ENCODE results near the gene TULP4.

Gene TULP4

DNA sequence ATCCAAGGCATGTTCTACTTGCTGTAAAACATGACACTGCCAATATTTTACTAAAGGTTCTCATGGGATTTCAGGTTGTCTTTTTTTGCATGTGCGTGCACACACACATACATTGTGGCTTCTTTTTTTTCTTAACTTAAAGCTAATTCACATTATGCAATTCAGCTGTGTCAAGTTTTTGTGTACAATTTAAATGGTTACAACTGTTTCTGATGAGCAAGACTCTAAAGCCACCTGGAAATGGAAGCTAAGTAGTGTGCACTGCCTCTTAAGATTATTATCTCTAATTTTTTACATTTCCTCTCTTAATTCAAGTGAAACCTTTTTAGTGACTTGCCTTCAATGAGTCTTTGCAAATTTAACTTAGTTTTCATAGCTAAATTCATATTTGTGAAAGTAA, 75.3 kb downstream of the TULP4 start:
- H3K9me3 ChIP-seq (ENCODE audit: insufficient read depth, low read depth, low read length): peaks cover 2% of the 10 kb centered on the region
- no peaks in the 10 kb centered on the region for H3K4me1 ChIP-seq (ENCODE audit: control insufficient read depth in 1 of 2, insufficient read depth in 2 of 2, low read length in 2 of 2)
- no peak overlapping the region for H2BK12ac ChIP-seq (ENCODE audit: low read length)
- H4K91ac ChIP-seq (ENCODE audit: low read depth, low read length): no peak overlapping the region
- H3K4me3 ChIP-seq (ENCODE audit: low read depth, low read length): no peak overlapping the region
- H2AFZ ChIP-seq (ENCODE audit: insufficient read depth, low read length, poor library complexity): no peak overlapping the region
- H4K12ac ChIP-seq (ENCODE audit: low read depth, low read length): no peak overlapping the region
- peaks cover 0 to 5% of the 10 kb centered on the region in 2 experiments for H3K36me3 ChIP-seq (ENCODE audit: control insufficient read depth in 1 of 2, insufficient read depth in 2 of 2, low read length in 2 of 2)
- H4K8ac ChIP-seq (ENCODE audit: low read depth, low read length): no peak overlapping the region
- no peak overlapping the region for H2AK5ac ChIP-seq (ENCODE audit: low read length)
- peaks cover 2% of the 10 kb centered on the region for H3K79me2 ChIP-seq (ENCODE audit: control insufficient read depth, insufficient read depth, low read length, poor library complexity)
- H3K4ac ChIP-seq (ENCODE audit: low read depth, low read length): no peak overlapping the region
- DNase-seq: no peak
- H3K27ac ChIP-seq (ENCODE audit: low read depth, low read length): no peak overlapping the region
- H3K27me3 ChIP-seq (ENCODE audit: insufficient read depth, low read length): no peaks in the 10 kb centered on the region
- H2BK120ac ChIP-seq (ENCODE audit: insufficient read depth, low read length, poor library complexity): no peak overlapping the region
- no peak overlapping the region for H3K23ac ChIP-seq (ENCODE audit: low read length)
- no peak overlapping the region for H2BK5ac ChIP-seq (ENCODE audit: low read depth, low read length, poor library complexity)
- no peak overlapping the region for H3K4me2 ChIP-seq (ENCODE audit: low read length)
- no peak overlapping the region for H3K18ac ChIP-seq (ENCODE audit: low read length)
- H3K79me1 ChIP-seq (ENCODE audit: low read length): no peaks in the 10 kb centered on the region
- WGBS (ENCODE audit: extremely low coverage, insufficient coverage, insufficient read length): no CpG with 5 or more reads among the region's 1 CpG
- no peak overlapping the region for H3K9ac ChIP-seq (ENCODE audit: low read length)
- no peak overlapping the region for H3K14ac ChIP-seq (ENCODE audit: low read length)

GRCh38 chr6:158388727-158389126, 76.5 kb downstream of the TULP4 start:
- Histone ChIP-seq H4K8ac (ENCODE audit: low read depth, low read length) (no peak overlapping the region), H3K9me3 (ENCODE audit: insufficient read depth, low read depth, low read length) (peaks cover 8% of the 10 kb centered on the region), H4K12ac (ENCODE audit: low read depth, low read length) (no peak overlapping the region), H4K91ac (ENCODE audit: low read depth, low read length) (no peak overlapping the region), H3K9ac (ENCODE audit: low read length) (no peak overlapping the region), H2BK120ac (ENCODE audit: insufficient read depth, low read length, poor library complexity) (no peak overlapping the region), H3K23ac (ENCODE audit: low read length) (no peak overlapping the region), H3K4me2 (ENCODE audit: low read length) (no peak overlapping the region), H3K18ac (ENCODE audit: low read length) (no peak overlapping the region), H3K27me3 (ENCODE audit: insufficient read depth, low read length) (no peaks in the 10 kb centered on the region), H3K4me1 (ENCODE audit: control insufficient read depth in 1 of 2, insufficient read depth in 2 of 2, low read length in 2 of 2) (no peaks in the 10 kb centered on the region), H3K27ac (ENCODE audit: low read depth, low read length) (no peak overlapping the region), H3K79me2 (ENCODE audit: control insufficient read depth, insufficient read depth, low read length, poor library complexity) (peaks cover 2% of the 10 kb centered on the region), H2BK5ac (ENCODE audit: low read depth, low read length, poor library complexity) (no peak overlapping the region), H2AFZ (ENCODE audit: insufficient read depth, low read length, poor library complexity) (no peak overlapping the region), H2BK12ac (ENCODE audit: low read length) (no peak overlapping the region), H3K14ac (ENCODE audit: low read length) (no peak overlapping the region), H3K79me1 (ENCODE audit: low read length) (no peaks in the 10 kb centered on the region), H3K36me3 (ENCODE audit: control insufficient read depth in 1 of 2, insufficient read depth in 2 of 2, low read length in 2 of 2) (peaks cover 7 to 9% of the 10 kb centered on the region in 2 experiments), H3K4me3 (ENCODE audit: low read depth, low read length) (no peak overlapping the region), H3K4ac (ENCODE audit: low read depth, low read length) (no peak overlapping the region), H2AK5ac (ENCODE audit: low read length) (no peak overlapping the region)
- WGBS (ENCODE audit: extremely low coverage, insufficient coverage, insufficient read length): no CpG with 5 or more reads among the region's 2 CpGs
- DNase-seq: no peak

DNA sequence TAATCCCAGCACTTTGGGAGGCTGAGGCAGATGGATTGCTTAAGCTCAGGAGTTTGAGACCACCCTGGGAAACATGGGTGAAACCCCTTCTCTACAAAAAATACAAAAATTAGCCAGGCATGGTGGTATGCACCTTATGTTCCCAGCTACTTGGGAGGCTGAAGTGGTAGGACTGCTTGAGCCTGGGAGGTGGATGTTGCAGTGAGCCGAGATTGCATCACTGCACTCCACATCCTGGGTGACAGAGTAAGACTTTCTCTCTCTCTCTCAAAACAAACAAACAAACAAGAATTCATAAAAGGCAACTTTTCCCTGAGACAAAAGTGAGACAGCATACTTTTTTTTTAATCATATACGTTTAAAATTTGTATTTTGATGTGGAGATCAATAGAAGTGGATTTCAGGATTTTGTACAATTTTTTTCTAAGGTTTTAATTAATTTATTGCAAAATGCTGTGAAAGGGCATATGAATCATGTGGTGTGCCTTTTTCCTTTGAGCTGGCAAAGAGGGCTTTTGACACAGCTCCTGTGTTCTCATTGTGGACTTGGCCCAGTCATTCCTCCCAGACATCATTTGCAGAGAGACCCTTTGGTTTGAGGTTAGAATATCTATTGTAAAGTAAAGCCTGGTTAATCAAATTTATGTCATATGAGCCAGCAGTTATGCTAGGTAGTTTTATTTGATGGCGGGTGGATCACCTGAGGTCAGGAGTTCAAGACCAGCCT, 77.1 kb downstream of the TULP4 start:
- no peak overlapping the region for H2AK5ac ChIP-seq (ENCODE audit: low read length)
- no peak overlapping the region for H4K8ac ChIP-seq (ENCODE audit: low read depth, low read length)
- H3K4me3 ChIP-seq (ENCODE audit: low read depth, low read length): no peak overlapping the region
- no peak overlapping the region for H3K23ac ChIP-seq (ENCODE audit: low read length)
- no peak overlapping the region for H3K27ac ChIP-seq (ENCODE audit: low read depth, low read length)
- H3K79me1 ChIP-seq (ENCODE audit: low read length): no peaks in the 10 kb centered on the region
- H3K27me3 ChIP-seq (ENCODE audit: insufficient read depth, low read length): no peaks in the 10 kb centered on the region
- H4K12ac ChIP-seq (ENCODE audit: low read depth, low read length): no peak overlapping the region
- no peak for DNase-seq
- no peak overlapping the region for H2BK12ac ChIP-seq (ENCODE audit: low read length)
- no peak overlapping the region for H4K91ac ChIP-seq (ENCODE audit: low read depth, low read length)
- H2BK5ac ChIP-seq (ENCODE audit: low read depth, low read length, poor library complexity): no peak overlapping the region
- no peak overlapping the region for H3K4ac ChIP-seq (ENCODE audit: low read depth, low read length)
- peaks cover 2% of the 10 kb centered on the region for H3K79me2 ChIP-seq (ENCODE audit: control insufficient read depth, insufficient read depth, low read length, poor library complexity)
- WGBS (ENCODE audit: extremely low coverage, insufficient coverage, insufficient read length): 100% methylated on average over 1 of the region's 3 CpGs
- H3K36me3 ChIP-seq (ENCODE audit: control insufficient read depth in 1 of 2, insufficient read depth in 2 of 2, low read length in 2 of 2): peaks cover 7 to 8% of the 10 kb centered on the region in 2 experiments
- no peak overlapping the region for H3K9ac ChIP-seq (ENCODE audit: low read length)
- H3K4me1 ChIP-seq (ENCODE audit: control insufficient read depth in 1 of 2, insufficient read depth in 2 of 2, low read length in 2 of 2): no peaks in the 10 kb centered on the region
- H2BK120ac ChIP-seq (ENCODE audit: insufficient read depth, low read length, poor library complexity): no peak overlapping the region
- no peak overlapping the region for H2AFZ ChIP-seq (ENCODE audit: insufficient read depth, low read length, poor library complexity)
- no peak overlapping the region for H3K18ac ChIP-seq (ENCODE audit: low read length)
- H3K9me3 ChIP-seq (ENCODE audit: insufficient read depth, low read depth, low read length): peaks cover 8% of the 10 kb centered on the region
- no peak overlapping the region for H3K14ac ChIP-seq (ENCODE audit: low read length)
- no peak overlapping the region for H3K4me2 ChIP-seq (ENCODE audit: low read length)

GRCh38 chr6:158391276-158391675, 79.0 kb downstream of the TULP4 start:
- Histone ChIP-seq H2BK12ac (ENCODE audit: low read length) (no peak overlapping the region), H3K9me3 (ENCODE audit: insufficient read depth, low read depth, low read length) (peaks cover 8% of the 10 kb centered on the region), H3K23ac (ENCODE audit: low read length) (no peak overlapping the region), H4K8ac (ENCODE audit: low read depth, low read length) (no peak overlapping the region), H3K18ac (ENCODE audit: low read length) (no peak overlapping the region), H4K12ac (ENCODE audit: low read depth, low read length) (no peak overlapping the region), H3K4me3 (ENCODE audit: low read depth, low read length) (no peak overlapping the region), H3K4me2 (ENCODE audit: low read length) (no peak overlapping the region), H3K4me1 (ENCODE audit: control insufficient read depth in 1 of 2, insufficient read depth in 2 of 2, low read length in 2 of 2) (no peaks in the 10 kb centered on the region), H4K91ac (ENCODE audit: low read depth, low read length) (no peak overlapping the region), H3K14ac (ENCODE audit: low read length) (no peak overlapping the region), H3K27ac (ENCODE audit: low read depth, low read length) (no peak overlapping the region), H3K9ac (ENCODE audit: low read length) (no peak overlapping the region), H2AK5ac (ENCODE audit: low read length) (no peak overlapping the region), H2BK5ac (ENCODE audit: low read depth, low read length, poor library complexity) (no peak overlapping the region), H2BK120ac (ENCODE audit: insufficient read depth, low read length, poor library complexity) (no peak overlapping the region), H3K36me3 (ENCODE audit: control insufficient read depth in 1 of 2, insufficient read depth in 2 of 2, low read length in 2 of 2) (peaks cover 7 to 8% of the 10 kb centered on the region in 2 experiments), H3K79me1 (ENCODE audit: low read length) (no peaks in the 10 kb centered on the region), H2AFZ (ENCODE audit: insufficient read depth, low read length, poor library complexity) (no peak overlapping the region), H3K79me2 (ENCODE audit: control insufficient read depth, insufficient read depth, low read length, poor library complexity) (no peaks in the 10 kb centered on the region), H3K4ac (ENCODE audit: low read depth, low read length) (no peak overlapping the region), H3K27me3 (ENCODE audit: insufficient read depth, low read length) (no peaks in the 10 kb centered on the region)
- no CpG with 5 or more reads among the region's 3 CpGs for WGBS (ENCODE audit: extremely low coverage, insufficient coverage, insufficient read length)
- DNase-seq: no peak
